ENCODE results near the gene TMEM106A. TPM values are rescaled to one million over a fixed set of nuclear protein-coding genes. Genes with fewer than 3 reads are reported as not detected.
"Not testable (repeated sequence)": the region's sequence is repeated elsewhere in the genome, so short reads cannot be mapped to it uniquely, and the experiment has no call there.

Gene TMEM106A
- total RNA-seq, 6 donors from 2014 or later: 5.8 to 68.1 (median 16.9) TPM

GRCh38 chr17:43183921-43184320 is 27.8 kb upstream of the TMEM106A start:
- 94 to 96% methylated on average over 3 of the region's 3 CpGs for WGBS, 2 donors
- H3K27ac ChIP-seq: no peak overlapping the region
- H3K27me3 ChIP-seq: no peaks in the 10 kb centered on the region
- ATAC-seq (ENCODE audit: low FRiP score in 2 of 2): no peak
- no peak for DNase-seq
- H3K4me1 ChIP-seq: no peaks in the 10 kb centered on the region
- no peak overlapping the region for H3K4me3 ChIP-seq
- H3K36me3 ChIP-seq: peaks cover 43 to 87% (median 53%) of the 10 kb centered on the region in 4 donors
- TF ChIP-seq POLR2A (IDR thresholded peaks at IDR 0.05): no peak
- TF ChIP-seq CTCF (IDR thresholded peaks at IDR 0.05): no peak
- no peak for TF ChIP-seq POLR2AphosphoS5 (IDR thresholded peaks at IDR 0.05)
- no peak for TF ChIP-seq EP300 (IDR thresholded peaks at IDR 0.05)
- H3K9me3 ChIP-seq: no peaks in the 10 kb centered on the region

GRCh38 chr17:43186656-43187055 is 25.0 kb upstream of the TMEM106A start:
- H3K36me3 ChIP-seq: peaks cover 47 to 88% (median 64%) of the 10 kb centered on the region in 4 donors
- not testable (repeated sequence) for H3K4me3 ChIP-seq; DNase-seq; H3K9me3 ChIP-seq; ATAC-seq (ENCODE audit: low FRiP score in 2 of 2); H3K4me1 ChIP-seq; H3K27ac ChIP-seq; H3K27me3 ChIP-seq
- WGBS, 2 donors: 94 to 95% methylated on average over 5 of the region's 5 CpGs

DNA sequence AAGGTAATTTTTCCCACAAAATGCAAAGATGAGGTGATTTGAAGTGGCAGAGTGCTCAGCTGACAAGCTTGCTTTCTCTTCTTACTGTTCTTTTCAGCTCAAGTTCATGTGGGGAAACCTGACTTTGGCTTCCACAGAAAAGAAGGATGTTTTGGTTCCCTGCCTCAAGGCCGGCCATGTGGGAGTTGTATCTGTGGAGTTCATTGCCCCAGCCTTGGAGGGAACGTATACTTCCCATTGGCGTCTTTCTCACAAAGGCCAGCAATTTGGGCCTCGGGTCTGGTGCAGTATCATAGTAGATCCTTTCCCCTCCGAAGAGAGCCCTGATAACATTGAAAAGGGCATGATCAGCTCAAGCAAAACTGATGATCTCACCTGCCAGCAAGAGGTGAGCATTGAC is 18.4 kb upstream of the TMEM106A start:
- no peak overlapping the region for H3K4me3 ChIP-seq
- DNase-seq (no peak), ATAC-seq (ENCODE audit: low FRiP score in 2 of 2) (no peak)
- no peak overlapping the region for H3K27ac ChIP-seq
- peaks cover 87 to 100% (median 96%) of the 10 kb centered on the region in 4 donors for H3K36me3 ChIP-seq
- TF ChIP-seq POLR2A (IDR thresholded peaks at IDR 0.05) (no peak), CTCF (IDR thresholded peaks at IDR 0.05) (no peak), POLR2AphosphoS5 (IDR thresholded peaks at IDR 0.05) (no peak), EP300 (IDR thresholded peaks at IDR 0.05) (no peak)
- H3K4me1 ChIP-seq: no peaks in the 10 kb centered on the region
- WGBS, 2 donors: 98% methylated on average over 5 of the region's 5 CpGs
- no peaks in the 10 kb centered on the region for H3K9me3 ChIP-seq
- no peaks in the 10 kb centered on the region for H3K27me3 ChIP-seq

GRCh38 chr17:43199633-43200032 is 12.0 kb upstream of the TMEM106A start:
- Histone ChIP-seq H3K9me3 (no peaks in the 10 kb centered on the region), H3K27ac (no peak overlapping the region), H3K27me3 (no peaks in the 10 kb centered on the region), H3K36me3 (peaks cover 84 to 100% (median 100%) of the 10 kb centered on the region in 4 donors), H3K4me1 (no peaks in the 10 kb centered on the region), H3K4me3 (no peak overlapping the region)
- WGBS, 2 donors: 93 to 96% methylated on average over 2 of the region's 2 CpGs
- no peak for ATAC-seq (ENCODE audit: low FRiP score in 2 of 2)
- no peak for TF ChIP-seq EP300 (IDR thresholded peaks at IDR 0.05)
- TF ChIP-seq POLR2AphosphoS5 (IDR thresholded peaks at IDR 0.05): no peak
- no peak for TF ChIP-seq CTCF (IDR thresholded peaks at IDR 0.05)
- TF ChIP-seq POLR2A (IDR thresholded peaks at IDR 0.05): no peak
- DNase-seq: no peak

DNA sequence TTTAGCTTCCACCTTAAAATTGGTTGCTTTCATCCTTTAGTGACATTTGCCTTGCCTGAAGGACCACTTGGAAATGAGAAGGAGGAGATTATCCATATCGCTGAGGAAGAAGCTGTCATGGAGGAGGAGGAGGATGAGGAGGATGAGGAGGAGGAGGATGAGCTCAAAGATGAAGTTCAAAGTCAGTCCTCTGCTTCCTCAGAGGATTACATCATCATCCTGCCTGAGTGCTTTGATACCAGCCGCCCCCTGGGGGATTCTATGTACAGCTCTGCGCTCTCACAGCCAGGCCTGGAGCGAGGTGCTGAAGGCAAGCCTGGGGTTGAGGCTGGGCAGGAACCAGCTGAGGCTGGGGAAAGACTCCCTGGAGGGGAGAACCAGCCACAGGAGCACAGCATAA is 11.5 kb upstream of the TMEM106A start:
- no peaks in the 10 kb centered on the region for H3K9me3 ChIP-seq
- H3K4me1 ChIP-seq: no peaks in the 10 kb centered on the region
- H3K4me3 ChIP-seq: no peak overlapping the region
- H3K36me3 ChIP-seq: peaks cover 80 to 100% (median 100%) of the 10 kb centered on the region in 4 donors
- TF ChIP-seq EP300 (IDR thresholded peaks at IDR 0.05) (no peak), CTCF (IDR thresholded peaks at IDR 0.05) (no peak), POLR2A (IDR thresholded peaks at IDR 0.05) (no peak), POLR2AphosphoS5 (IDR thresholded peaks at IDR 0.05) (no peak)
- ATAC-seq (ENCODE audit: low FRiP score in 2 of 2) (no peak), DNase-seq (no peak)
- 84% methylated on average over 3 of the region's 4 CpGs for WGBS, 2 donors
- H3K27ac ChIP-seq: no peak overlapping the region
- H3K27me3 ChIP-seq: no peaks in the 10 kb centered on the region

- not testable (repeated sequence) for ATAC-seq (ENCODE audit: low FRiP score in 2 of 2); H3K27me3 ChIP-seq; DNase-seq; H3K9me3 ChIP-seq; H3K4me1 ChIP-seq; H3K27ac ChIP-seq; H3K4me3 ChIP-seq
- H3K36me3 ChIP-seq: peaks cover 58 to 99% (median 83%) of the 10 kb centered on the region in 4 donors
- 91 to 100% methylated on average over 3 of the region's 3 CpGs for WGBS, 2 donors
Observed at GRCh38 chr17:43203013-43203412, 8.7 kb upstream of the TMEM106A start.
